HG03575 (cell line): ENCODE data around the gene XIRP1.
"Not testable (repeated sequence)": the region's sequence is repeated elsewhere in the genome, so short reads cannot be mapped to it uniquely, and the experiment has no call there.

ENCODE experiments used
- ATAC-seq: cut with Tn5 transposase; IDR thresholded peaks from one replicate; pipeline ENCODE4 v1.9.1; 2021; ENCODE audit not compliant: unreplicated experiment, insufficient number of reproducible peaks, low FRiP score; ENCODE audit errors: extremely low read depth

Gene XIRP1

GRCh38 chr3:39176025-39176714 lies 16.2 kb downstream of the XIRP1 start:
- ATAC-seq: no peak

DNA sequence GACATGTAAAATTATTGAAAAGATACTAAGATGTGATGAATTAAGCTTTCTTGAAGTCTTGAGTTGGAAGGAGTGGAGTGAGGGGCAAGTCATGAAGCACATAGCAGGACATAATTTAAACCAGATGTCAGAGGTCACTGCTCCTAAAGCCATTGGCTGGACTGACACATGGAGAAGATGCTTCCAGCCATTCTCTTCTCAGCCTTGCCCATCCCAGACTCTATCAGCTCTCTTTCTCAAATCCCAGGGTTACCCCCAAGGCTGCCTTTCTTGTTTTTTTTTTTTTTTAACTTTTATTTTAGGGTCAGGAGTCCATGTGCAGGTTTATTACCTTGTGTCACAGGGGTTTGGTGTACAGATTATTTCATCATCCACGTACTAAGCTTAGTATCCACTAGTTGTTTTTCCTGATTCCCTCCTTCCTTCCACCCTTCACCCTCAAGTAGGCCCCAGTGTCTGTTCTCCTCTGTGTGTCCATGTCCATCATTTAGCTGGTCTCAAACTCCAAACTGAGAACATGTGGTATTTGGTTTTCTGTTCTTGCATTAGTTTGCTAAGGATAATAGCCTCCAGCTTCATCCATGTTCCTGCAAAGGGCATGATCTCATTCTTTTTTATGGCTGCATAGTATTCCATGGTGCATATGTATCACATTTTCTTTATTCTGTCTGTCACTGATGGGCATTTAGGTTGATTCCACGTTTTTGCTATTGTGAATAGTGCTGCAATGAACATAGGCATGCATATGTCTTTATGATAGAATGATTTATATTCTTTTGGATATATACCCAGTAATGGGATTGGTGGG lies 18.9 kb downstream of the XIRP1 start:
- ATAC-seq: no peak

DNA sequence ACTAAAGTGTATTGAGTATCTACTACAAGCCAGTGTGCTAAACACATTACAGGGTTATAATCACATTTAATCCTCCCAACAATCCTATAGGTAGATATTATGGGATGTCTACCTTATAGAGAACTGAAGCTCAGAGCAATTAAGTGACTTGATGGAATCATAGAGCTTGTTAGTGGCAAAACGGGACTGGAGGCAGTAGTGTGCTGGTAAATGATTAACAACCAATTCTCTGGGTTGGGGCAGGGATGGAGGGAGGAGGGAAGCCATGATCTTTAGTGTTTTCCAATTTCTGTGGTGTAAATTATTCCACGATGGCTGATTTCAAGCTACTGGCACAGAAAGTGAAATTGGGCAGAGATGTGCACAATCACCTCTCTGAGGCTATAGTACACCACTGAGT lies 20.5 kb downstream of the XIRP1 start:
- ATAC-seq: no peak

- ATAC-seq: not testable (repeated sequence)
Measured at GRCh38 chr3:39170877-39171276, 21.5 kb downstream of the XIRP1 start.

DNA sequence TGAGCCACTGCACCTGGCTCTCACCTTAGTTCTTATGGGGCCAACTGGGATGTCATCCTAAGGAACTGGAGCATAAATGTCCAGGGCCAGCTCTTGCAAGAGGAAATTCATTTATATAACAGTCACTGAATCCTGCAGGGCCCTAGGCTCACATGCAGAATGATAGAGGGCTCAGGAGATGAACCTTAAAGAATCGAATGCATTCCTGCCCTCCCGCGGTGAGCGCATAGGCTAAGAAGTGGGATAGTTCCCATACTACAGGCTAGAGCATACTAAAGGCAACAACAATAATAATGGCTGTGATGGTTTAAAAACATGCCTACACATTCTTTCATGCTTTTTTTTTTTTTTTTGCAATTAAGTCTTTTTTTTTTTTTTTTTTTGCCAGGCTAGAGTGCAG lies 21.9 kb downstream of the XIRP1 start:
- no peak for ATAC-seq

GRCh38 chr3:39169712-39170111 lies 22.7 kb downstream of the XIRP1 start:
- no peak for ATAC-seq

- no peak for ATAC-seq
Measured at GRCh38 chr3:39168156-39168780, 24.1 kb downstream of the XIRP1 start.

- ATAC-seq: no peak
Measured at GRCh38 chr3:39166932-39167532, 25.4 kb downstream of the XIRP1 start.

- ATAC-seq: no peak
Measured at GRCh38 chr3:39166134-39166710, 26.2 kb downstream of the XIRP1 start.

- ATAC-seq: no peak
Measured at GRCh38 chr3:39165518-39165917, 26.9 kb downstream of the XIRP1 start.

DNA sequence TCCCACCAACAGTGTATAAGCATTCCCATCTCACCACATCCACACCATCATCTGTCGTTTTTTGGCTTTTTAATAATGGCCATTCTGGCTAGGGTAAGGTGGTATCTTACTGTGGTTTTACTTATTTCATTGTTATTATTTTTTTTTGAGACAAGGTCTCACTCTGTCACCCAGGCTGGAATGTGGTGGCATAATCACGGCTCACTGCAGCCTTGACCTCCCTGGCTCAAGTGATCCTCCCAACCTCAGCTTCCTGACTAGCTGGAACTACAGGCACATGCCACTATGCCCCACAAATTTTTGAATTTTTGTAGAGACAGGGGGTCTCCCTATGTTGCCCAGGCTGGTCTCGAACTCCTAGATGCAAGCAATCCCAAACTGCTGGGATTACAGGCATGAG lies 28.0 kb downstream of the XIRP1 start:
- ATAC-seq: no peak

DNA sequence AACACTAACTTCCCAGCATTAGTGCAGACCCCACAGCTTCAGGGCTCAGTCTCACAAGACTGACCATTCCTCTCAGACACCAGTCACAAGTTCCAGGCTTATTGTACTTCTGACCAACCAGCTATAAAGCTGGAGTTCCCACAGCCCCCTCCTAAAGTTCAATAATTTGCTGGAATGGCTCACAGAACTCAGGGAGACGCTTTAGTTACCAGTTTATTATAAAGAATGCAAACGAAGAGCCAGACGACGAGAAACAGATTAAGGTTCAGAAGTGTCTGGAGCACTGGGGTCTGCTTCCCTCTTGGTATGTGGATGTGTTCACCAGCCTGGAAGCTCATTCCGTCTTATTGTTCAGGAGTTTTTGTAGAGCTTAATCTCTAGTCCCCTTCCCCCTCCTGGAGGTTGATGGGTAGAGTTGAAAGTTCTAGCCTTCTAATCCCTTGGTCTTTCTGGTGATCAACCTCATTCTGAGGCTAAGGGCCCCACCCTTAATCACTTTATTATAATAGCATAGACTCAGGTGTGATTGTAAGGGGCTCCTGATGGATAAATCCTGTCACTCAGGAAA lies 34.2 kb downstream of the XIRP1 start:
- ATAC-seq: no peak

- no peak for ATAC-seq
Measured at GRCh38 chr3:39157359-39157758, 35.0 kb downstream of the XIRP1 start.

DNA sequence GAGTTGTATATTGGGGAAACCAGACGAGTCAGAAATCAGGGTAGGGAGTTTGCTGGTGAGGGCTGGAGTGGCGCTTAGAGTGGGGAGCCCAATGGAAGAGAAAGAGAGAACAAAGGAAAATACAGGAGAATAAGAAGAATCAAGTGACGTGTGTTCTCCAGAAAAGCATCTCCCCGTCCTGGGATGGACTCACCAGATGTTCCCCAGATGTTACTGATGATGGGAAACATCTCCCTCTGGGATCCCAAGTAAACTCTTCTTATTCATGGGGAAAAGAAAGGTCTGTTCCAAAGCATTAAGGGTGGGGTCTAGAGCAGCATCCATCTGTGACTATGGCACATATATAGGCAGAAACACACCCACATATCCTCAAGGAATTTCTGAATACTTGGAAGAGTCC lies 36.0 kb downstream of the XIRP1 start:
- ATAC-seq: no peak

- ATAC-seq: no peak
Measured at GRCh38 chr3:39154280-39155021, 37.9 kb downstream of the XIRP1 start.

- no peak for ATAC-seq
Measured at GRCh38 chr3:39153977-39154279, 38.5 kb downstream of the XIRP1 start.

GRCh38 chr3:39150803-39151631 lies 41.4 kb downstream of the XIRP1 start:
- no peak for ATAC-seq
